CD4-positive, alpha-beta T cell treated with Interleukin-15 for 1 hour (primary cell): Measurements from ENCODE around the gene MAGEB1.

Source experiments
- DNase-seq: peaks from one replicate; pipeline ENCODE4 v3.0.0-alpha.2; 2020

Gene MAGEB1

DNA sequence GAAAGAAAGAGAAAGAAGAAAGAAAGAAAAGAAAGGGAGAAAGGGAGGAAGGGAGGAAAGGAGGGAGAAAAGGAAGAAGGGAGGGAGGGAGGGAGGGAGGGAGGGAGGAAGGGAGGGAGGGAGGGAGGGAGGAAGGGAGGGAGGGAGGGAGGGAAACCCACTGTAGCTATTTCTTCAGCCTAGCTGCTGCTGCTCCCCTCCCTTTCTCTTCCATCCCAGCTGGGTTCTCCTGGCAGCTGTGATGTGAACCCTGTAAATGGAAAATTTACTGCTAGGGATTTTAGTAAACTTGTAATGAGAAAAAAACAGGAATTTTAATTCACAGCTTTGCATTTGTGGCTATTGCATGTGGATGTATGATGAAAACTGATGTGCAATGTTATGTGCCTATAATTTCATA, 54.3 kb downstream of the MAGEB1 start:
- no peak for DNase-seq
